ENCODE measurements around the gene R3HDM2.

R3HDM2 gene

DNA sequence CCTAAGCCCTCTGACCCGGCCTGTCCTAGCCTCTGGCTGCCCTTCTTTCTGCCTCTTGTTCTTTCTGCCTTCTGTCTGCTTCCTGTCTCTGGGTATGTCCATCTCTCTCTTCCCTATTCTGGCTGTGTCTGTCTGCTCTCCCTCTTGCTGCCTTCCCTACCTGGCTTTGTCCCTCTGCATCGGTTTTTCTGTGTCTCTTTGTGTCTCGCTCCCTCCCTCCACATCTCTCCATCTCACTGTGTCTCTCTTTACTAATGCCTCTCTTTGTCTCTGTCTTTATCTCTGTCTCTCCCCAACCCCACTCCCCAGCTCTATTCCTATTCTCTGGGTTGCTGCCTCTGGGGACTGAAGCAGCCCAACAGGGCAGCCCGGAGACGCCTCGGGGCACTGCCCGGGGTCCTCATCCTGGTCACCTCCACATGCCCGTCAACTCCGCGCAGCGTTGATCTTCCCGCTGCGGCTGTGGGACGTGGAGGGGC, 191.2 kb downstream of the R3HDM2 start:
- H3K4me3 ChIP-seq (ENCODE audit: low read depth, low read length) = peak overlapping the region; percentile 62
- no peak for TF ChIP-seq CTCF (IDR thresholded peaks at IDR 0.05; ENCODE audit: borderline replicate concordance, insufficient read depth, low read depth, low read length)

- H3K4me3 ChIP-seq (ENCODE audit: low read depth, low read length) = peak overlapping the region; percentile 62
- TF ChIP-seq CTCF (IDR thresholded peaks at IDR 0.05; ENCODE audit: borderline replicate concordance, insufficient read depth, low read depth, low read length) = peak; percentile 100
Observed at GRCh38 chr12:57238854-57239554, 191.8 kb downstream of the R3HDM2 start.

GRCh38 chr12:57237932-57238853, 192.7 kb downstream of the R3HDM2 start:
- TF ChIP-seq CTCF (IDR thresholded peaks at IDR 0.05; ENCODE audit: borderline replicate concordance, insufficient read depth, low read depth, low read length) = no peak
- peak overlapping the region; percentile 42 for H3K4me3 ChIP-seq (ENCODE audit: low read depth, low read length)

DNA sequence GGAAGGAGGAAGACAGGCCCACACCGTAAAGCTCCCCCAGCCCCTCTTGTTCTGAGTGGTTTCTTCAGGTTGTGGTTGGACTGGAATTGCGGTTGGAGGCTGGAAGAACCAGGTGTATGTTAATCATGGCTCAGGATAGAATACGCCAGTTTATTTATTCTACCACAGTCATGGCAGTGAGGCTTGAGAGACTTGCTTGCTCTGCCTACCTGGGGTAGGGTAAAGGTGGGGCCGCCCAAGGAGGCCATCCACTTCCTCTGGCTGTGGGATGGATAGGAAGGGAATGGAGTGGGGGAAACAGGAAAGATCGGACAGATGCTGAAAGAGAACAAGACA, 193.3 kb downstream of the R3HDM2 start:
- no peak for TF ChIP-seq CTCF (IDR thresholded peaks at IDR 0.05; ENCODE audit: borderline replicate concordance, insufficient read depth, low read depth, low read length)
- no peak overlapping the region for H3K4me3 ChIP-seq (ENCODE audit: low read depth, low read length)

GRCh38 chr12:57236925-57237595, 193.8 kb downstream of the R3HDM2 start:
- H3K4me3 ChIP-seq (ENCODE audit: low read depth, low read length) = no peak overlapping the region
- no peak for TF ChIP-seq CTCF (IDR thresholded peaks at IDR 0.05; ENCODE audit: borderline replicate concordance, insufficient read depth, low read depth, low read length)

- no peak overlapping the region for H3K4me3 ChIP-seq (ENCODE audit: low read depth, low read length)
- TF ChIP-seq CTCF (IDR thresholded peaks at IDR 0.05; ENCODE audit: borderline replicate concordance, insufficient read depth, low read depth, low read length) = no peak
Observed at GRCh38 chr12:57236201-57236924, 194.5 kb downstream of the R3HDM2 start.

All from GM12875 (cell line).